HFFc6 (cell line): ENCODE data around the gene FOXP3. TPM values are rescaled to one million over a fixed set of nuclear protein-coding genes. Genes with fewer than 3 reads are reported as not detected.

ENCODE experiments used
- DNase-seq: peaks from one replicate; pipeline ENCODE4 v3.0.0-alpha.2; 2018
- H3K27ac Mint-ChIP-seq: 2 replicates; pipeline ENCODE4 v1.8.0; 2020; ENCODE audit warnings: mild to moderate bottlenecking, mixed read lengths
- H3K27me3 Mint-ChIP-seq: 2 replicates; pipeline ENCODE4 v1.8.0; 2021; ENCODE audit warnings: mild to moderate bottlenecking, moderate library complexity, mixed read lengths; ENCODE audit not compliant: insufficient read depth
- H3K36me3 Mint-ChIP-seq: 2 replicates; pipeline ENCODE4 v1.8.0; 2021; ENCODE audit warnings: low read depth, mixed read lengths
- H3K4me1 Mint-ChIP-seq: 2 replicates; pipeline ENCODE4 v1.8.0; 2020; ENCODE audit warnings: low read depth, mixed read lengths
- H3K4me3 Mint-ChIP-seq: 2 replicates; pipeline ENCODE4 v1.8.0; 2020; ENCODE audit warnings: mild to moderate bottlenecking, moderate library complexity, mixed read lengths
- H3K9me3 Mint-ChIP-seq: 2 replicates; pipeline ENCODE4 v1.8.0; 2020; ENCODE audit warnings: mild to moderate bottlenecking, mixed read lengths
- CTCF ChIP-seq: fragments of 200-600 bp; sonication (generic); IDR thresholded peaks from 2 replicates; pipeline ENCODE4 v1.5.0; 2021; ENCODE audit warnings: antibody characterized with exemption, mild to moderate bottlenecking
- total RNA-seq, 6 experiments: library from RNA; stranded (reverse); fragmentation: NEBNext Ultra II Directional; extraction: Animal tissue kit (Norgen Biotek cat#: 25700); gene quantifications; 2 replicates in 1 of 6; 3 replicates in 5 of 6; pipeline ENCODE4 v1.2.3, GENCODE V29; 2021

The FOXP3 gene
- total RNA-seq, 6 experiments from 2014 or later = 0.09 to 0.16 (median 0.14) TPM; not detected in 3

- Mint-ChIP-seq H3K4me3 (no peak overlapping the region), H3K4me1 (no peaks in the 10 kb centered on the region), H3K27ac (no peak overlapping the region), H3K36me3 (no peaks in the 10 kb centered on the region), H3K27me3 (peaks cover 10% of the 10 kb centered on the region), H3K9me3 (no peaks in the 10 kb centered on the region)
- TF ChIP-seq CTCF = no peak
- DNase-seq = no peak
Observed at GRCh38 chrX:49260221-49260985, 4.1 kb downstream of the FOXP3 start.

GRCh38 chrX:49258749-49259124 is 5.8 kb downstream of the FOXP3 start:
- no peaks in the 10 kb centered on the region for H3K36me3 Mint-ChIP-seq
- TF ChIP-seq CTCF = no peak

GRCh38 chrX:49257846-49258748 is 6.4 kb downstream of the FOXP3 start:
- H3K27ac Mint-ChIP-seq = no peak overlapping the region
- no peaks in the 10 kb centered on the region for H3K4me1 Mint-ChIP-seq
- H3K4me3 Mint-ChIP-seq = no peak overlapping the region
- no peak for TF ChIP-seq CTCF
- H3K27me3 Mint-ChIP-seq = peaks cover 5% of the 10 kb centered on the region
- DNase-seq = no peak
- no peaks in the 10 kb centered on the region for H3K36me3 Mint-ChIP-seq
- no peaks in the 10 kb centered on the region for H3K9me3 Mint-ChIP-seq

More at GRCh38 chrX:49258749-49259124, 5.8 kb downstream of the FOXP3 start:
- H3K4me3 Mint-ChIP-seq = no peak overlapping the region
- no peak for DNase-seq
- no peaks in the 10 kb centered on the region for H3K9me3 Mint-ChIP-seq
- no peak overlapping the region for H3K27ac Mint-ChIP-seq
- peaks cover 5% of the 10 kb centered on the region for H3K27me3 Mint-ChIP-seq
- H3K4me1 Mint-ChIP-seq = no peaks in the 10 kb centered on the region

- Mint-ChIP-seq H3K36me3 (no peaks in the 10 kb centered on the region), H3K4me3 (no peak overlapping the region), H3K27ac (no peak overlapping the region), H3K4me1 (no peaks in the 10 kb centered on the region), H3K9me3 (no peaks in the 10 kb centered on the region), H3K27me3 (peaks cover 5% of the 10 kb centered on the region)
- TF ChIP-seq CTCF = no peak
- no peak for DNase-seq
Observed at GRCh38 chrX:49257074-49257790, 7.3 kb downstream of the FOXP3 start.

- Mint-ChIP-seq H3K9me3 (no peaks in the 10 kb centered on the region), H3K27ac (no peak overlapping the region), H3K4me3 (no peak overlapping the region), H3K4me1 (no peaks in the 10 kb centered on the region), H3K27me3 (peaks cover 5% of the 10 kb centered on the region), H3K36me3 (no peaks in the 10 kb centered on the region)
- TF ChIP-seq CTCF = no peak
- no peak for DNase-seq
Observed at GRCh38 chrX:49256268-49256995, 8.1 kb downstream of the FOXP3 start.
